Caco-2 (cell line): ENCODE data around the gene ATAD3A. TPM values are rescaled to one million over a fixed set of nuclear protein-coding genes. Genes with fewer than 3 reads are reported as not detected.

ENCODE experiments used
- BruUV-seq: library from RNA; stranded (reverse); fragments of 400-500 nt; replicated peaks from 2 replicates; lab custom pipeline; 2021; lab: Mats Ljungman, UMichigan
- CTCF ChIA-PET: fragments of 300-600 bp; sonication (Branson Sonifier 250); formaldehyde crosslinking; loops from one replicate; lab custom pipeline; 2022; ENCODE audit warnings: antibody characterized with exemption; lab: Charles Lee
- POLR2A ChIA-PET: fragments of 300-600 bp; sonication (Branson Sonifier 250); formaldehyde crosslinking; loops from one replicate; lab custom pipeline; 2022; ENCODE audit warnings: antibody characterized with exemption; lab: Charles Lee
- DNase-seq, 2 experiments: peaks; one replicate each; pipeline versions ENCODE4 v3.0.0 to v3.0.0-alpha.2; 2020 to 2022
- H3K27me3 ChIP-seq: replicated peaks from 2 replicates; pipeline ENCODE4 v1.6.0; 2011; ENCODE audit warnings: low read length; ENCODE audit not compliant: control insufficient read depth, insufficient read depth
- H3K36me3 ChIP-seq: 2 replicates; pipeline ENCODE4 v1.5.1; 2011; ENCODE audit warnings: low read length; ENCODE audit not compliant: control insufficient read depth, insufficient read depth
- H3K4me1 ChIP-seq: fragments of 250-450 bp; sonication (Bioruptor Pico); 2 replicates; pipeline ENCODE4 v1.5.1; 2020; ENCODE audit warnings: mild to moderate bottlenecking
- H3K4me3 ChIP-seq: 2 replicates; pipeline ENCODE4 v1.5.1; 2011; ENCODE audit warnings: low read depth, mild to moderate bottlenecking, control low read depth, low read length
- H3K9me3 ChIP-seq: fragments of 250-450 bp; sonication (Bioruptor Pico); 2 replicates; pipeline ENCODE4 v1.5.1; 2020; ENCODE audit warnings: mild to moderate bottlenecking, moderate library complexity
- H3K27ac Mint-ChIP-seq: one replicate; pipeline ENCODE4 v1.8.0; 2022; ENCODE audit warnings: mixed read lengths; ENCODE audit not compliant: unreplicated experiment
- H3K27me3 Mint-ChIP-seq: one replicate; pipeline ENCODE4 v1.8.0; 2022; ENCODE audit warnings: mixed read lengths; ENCODE audit not compliant: insufficient read depth, unreplicated experiment
- H3K36me3 Mint-ChIP-seq: one replicate; pipeline ENCODE4 v1.8.0; 2022; ENCODE audit warnings: mild to moderate bottlenecking, mixed read lengths; ENCODE audit not compliant: insufficient read depth, unreplicated experiment
- H3K4me1 Mint-ChIP-seq: one replicate; pipeline ENCODE4 v1.8.0; 2022; ENCODE audit warnings: low read depth, mixed read lengths; ENCODE audit not compliant: unreplicated experiment
- H3K4me3 Mint-ChIP-seq: one replicate; pipeline ENCODE4 v1.8.0; 2022; ENCODE audit warnings: mild to moderate bottlenecking, moderate library complexity, mixed read lengths; ENCODE audit not compliant: unreplicated experiment
- H3K9me3 Mint-ChIP-seq: one replicate; pipeline ENCODE4 v1.8.0; 2022; ENCODE audit warnings: mixed read lengths; ENCODE audit not compliant: unreplicated experiment
- CTCF ChIP-seq, 2 experiments: fragments of 200-600 bp in 1 of 2; IDR thresholded peaks; 1 replicate in 1 of 2; 2 replicates in 1 of 2; pipeline versions ENCODE4 v1.5.1 to v1.8.0; 2011 to 2022; ENCODE audit warnings: antibody characterized with exemption in 1 of 2, control low read depth in 1 of 2, inconsistent platforms in 1 of 2, low read depth in 1 of 2, low read length in 1 of 2, mild to moderate bottlenecking in 1 of 2, moderate library complexity in 1 of 2; ENCODE audit not compliant: insufficient read depth in 1 of 2, severe bottlenecking in 1 of 2, unreplicated experiment in 1 of 2
- intact Hi-C: fragments of 100-400 bp; cut with micrococcal nuclease; formaldehyde crosslinking; loops from one replicate; pipeline ENCODE4 v1.10.0; 2022; ENCODE audit not compliant: unreplicated experiment
- total RNA-seq: library from RNA; stranded (reverse); gene quantifications from 2 replicates; pipeline ENCODE4 v1.2.3, GENCODE V29; 2022

Gene ATAD3A
- total RNA-seq, 1 experiment from 2014 or later: 58.6 TPM

GRCh38 chr1:1527092-1527816 lies 15.3 kb downstream of the ATAD3A start:
- Mint-ChIP-seq H3K27ac (no peak overlapping the region), H3K4me3 (no peak overlapping the region), H3K27me3 (no peaks in the 10 kb centered on the region), H3K9me3 (no peaks in the 10 kb centered on the region), H3K4me1 (no peaks in the 10 kb centered on the region), H3K36me3 (peaks cover 57% of the 10 kb centered on the region)
- H3K9me3 ChIP-seq: no peaks in the 10 kb centered on the region
- no peaks in the 10 kb centered on the region for H3K4me1 ChIP-seq
- no peaks in the 10 kb centered on the region for H3K27me3 ChIP-seq
- DNase-seq: no peak
- ChIA-PET CTCF (no interaction called here), POLR2A (no interaction called here)
- intact Hi-C loops: no loop called here
- TF ChIP-seq CTCF (IDR thresholded peaks at IDR 0.05; ENCODE audit: insufficient read depth in 1 of 2, low read depth in 1 of 2, low read length in 1 of 2, severe bottlenecking in 1 of 2, unreplicated experiment in 1 of 2): no peak
- BruUV-seq: no TSS peak
- peaks cover 2% of the 10 kb centered on the region for H3K36me3 ChIP-seq
- H3K4me3 ChIP-seq: no peak overlapping the region

GRCh38 chr1:1528301-1529267 lies 16.6 kb downstream of the ATAD3A start:
- no peak for TF ChIP-seq CTCF (IDR thresholded peaks at IDR 0.05; ENCODE audit: insufficient read depth in 1 of 2, low read depth in 1 of 2, low read length in 1 of 2, severe bottlenecking in 1 of 2, unreplicated experiment in 1 of 2)
- Histone ChIP-seq H3K9me3 (no peaks in the 10 kb centered on the region), H3K36me3 (peaks cover 2% of the 10 kb centered on the region), H3K4me3 (no peak overlapping the region), H3K27me3 (no peaks in the 10 kb centered on the region), H3K4me1 (no peaks in the 10 kb centered on the region)
- no peak overlapping the region for H3K4me3 Mint-ChIP-seq
- no peaks in the 10 kb centered on the region for H3K9me3 Mint-ChIP-seq
- ChIA-PET CTCF (no interaction called here), POLR2A (no interaction called here)
- intact Hi-C loops: no loop called here
- H3K36me3 Mint-ChIP-seq: peaks cover 60% of the 10 kb centered on the region
- no TSS peak for BruUV-seq
- H3K27me3 Mint-ChIP-seq: no peaks in the 10 kb centered on the region
- H3K27ac Mint-ChIP-seq: no peak overlapping the region
- no peak for DNase-seq
- no peaks in the 10 kb centered on the region for H3K4me1 Mint-ChIP-seq

- ChIA-PET CTCF (no interaction called here), POLR2A (no interaction called here)
- peaks cover 60% of the 10 kb centered on the region for H3K36me3 Mint-ChIP-seq
- H3K4me1 Mint-ChIP-seq: no peaks in the 10 kb centered on the region
- H3K27ac Mint-ChIP-seq: no peak overlapping the region
- BruUV-seq: no TSS peak
- no peaks in the 10 kb centered on the region for H3K27me3 Mint-ChIP-seq
- no peak overlapping the region for H3K4me3 Mint-ChIP-seq
- Histone ChIP-seq H3K27me3 (no peaks in the 10 kb centered on the region), H3K4me1 (no peaks in the 10 kb centered on the region), H3K36me3 (peaks cover 2% of the 10 kb centered on the region), H3K9me3 (no peaks in the 10 kb centered on the region), H3K4me3 (no peak overlapping the region)
- TF ChIP-seq CTCF (IDR thresholded peaks at IDR 0.05; ENCODE audit: insufficient read depth in 1 of 2, low read depth in 1 of 2, low read length in 1 of 2, severe bottlenecking in 1 of 2, unreplicated experiment in 1 of 2): no peak
- DNase-seq: no peak
- H3K9me3 Mint-ChIP-seq: no peaks in the 10 kb centered on the region
- intact Hi-C loops: no loop called here
These were observed 17.4 kb downstream of the ATAD3A start for GRCh38 chr1:1529321-1529720.
